Stimulated activated CD8-positive, alpha-beta memory T cell treated with anti-CD3 and anti-CD28 coated beads, Interleukin-7, amount 100 ng/mL, for 4 hours (primary cell): ENCODE measurements around the gene RANBP3.
"Not testable (repeated sequence)": the region's sequence is repeated elsewhere in the genome, so short reads cannot be mapped to it uniquely, and the experiment has no call there.

Source experiments
- DNase-seq, 2 donors: peaks; one replicate each; pipeline ENCODE4 v3.0.0-alpha.2; 2020; ENCODE audit warnings: low read depth in 2 of 2

RANBP3 gene

GRCh38 chr19:5889288-5889971 is 88.5 kb downstream of the RANBP3 start:
- DNase-seq, result no peak

- DNase-seq, result not testable (repeated sequence)
These were observed 93.7 kb downstream of the RANBP3 start for GRCh38 chr19:5884065-5884811.

GRCh38 chr19:5883157-5883873 is 94.6 kb downstream of the RANBP3 start:
- DNase-seq, result not testable (repeated sequence)

- no peak for DNase-seq
These were observed 95.4 kb downstream of the RANBP3 start for GRCh38 chr19:5882421-5882968.

- DNase-seq, result no peak
These were observed 96.2 kb downstream of the RANBP3 start for GRCh38 chr19:5881543-5882299.

GRCh38 chr19:5880604-5881078 is 97.3 kb downstream of the RANBP3 start:
- DNase-seq, result no peak

GRCh38 chr19:5880196-5880595 is 97.7 kb downstream of the RANBP3 start:
- DNase-seq, result no peak

- DNase-seq, result no peak
These were observed 100.1 kb downstream of the RANBP3 start for GRCh38 chr19:5877882-5878281.

- DNase-seq, result no peak
These were observed 100.5 kb downstream of the RANBP3 start for GRCh38 chr19:5877427-5877826.

GRCh38 chr19:5874496-5874895 is 103.4 kb downstream of the RANBP3 start:
- not testable (repeated sequence) for DNase-seq

- DNase-seq, result no peak
These were observed 104.2 kb downstream of the RANBP3 start for GRCh38 chr19:5873617-5874199.

- no peak for DNase-seq
These were observed 107.0 kb downstream of the RANBP3 start for GRCh38 chr19:5870986-5871394.

- no peak for DNase-seq
These were observed 110.5 kb downstream of the RANBP3 start for GRCh38 chr19:5867201-5868136.
